Heart left ventricle (tissue), 13 donors: ENCODE measurements around the gene UBE2C.

Experiments
- CTCF ChIP-seq, 12 donors: fragments of 200-600 bp; sonication (generic) in 4 of 12; IDR thresholded peaks; one replicate each; pipeline versions ENCODE4 v1.5.0 to v1.8.0; 2018 to 2022; ENCODE audit warnings: antibody characterized with exemption in 12 of 12, mild to moderate bottlenecking in 5 of 12
- POLR2A ChIP-seq, 2 donors: fragments of 450-650 bp; IDR thresholded peaks; one replicate each; pipeline ENCODE4 v1.6.1; 2017; ENCODE audit warnings: antibody characterized with exemption in 2 of 2, mild to moderate bottlenecking in 2 of 2, moderate library complexity in 2 of 2
- donor health status: ischemic (EF 13 %, LVEDD 7.1; RV severe dilation, severe dysfunction).
- donor health status: DM: no; HTN: yes; CAD: no.
- donor health status: DM: no; HTN: no; CAD: no.
- donor health status: ischemic (EF 25% LVEDD 6.9; RV normal size, moderate dysfunction).
- donor health status: ischemic (EF 25% LVEDD 5.7; RV mildly dilated, moderate dysfunction).
- donor health status: ischemic (EF 35%, LVEDD 5.7; RV mildly dilated, moderate dysfunction).
- donor health status: nonischemic (EF 11% LVEDD 7.7; RV severe dilation, severe dysfunction).
- donor health status: DM: yes; HTN: yes; CAD: no.
- donor health status: PGD.
- donor health status: ischemic (EF 29% LVEDD 5.4; RV normal size, mild dysfunction).
- donor health status: nonischemic (EF 23%, LVEDD 6.1; RV moderate dilation, normal function).

GRCh38 chr20:45780159-45780558, 32.3 kb upstream of the UBE2C start:
- no peak for TF ChIP-seq CTCF (IDR thresholded peaks at IDR 0.05)
- no peak for TF ChIP-seq POLR2A (IDR thresholded peaks at IDR 0.05)
